ENCODE data around the gene FLNC.

The FLNC gene, protein sequence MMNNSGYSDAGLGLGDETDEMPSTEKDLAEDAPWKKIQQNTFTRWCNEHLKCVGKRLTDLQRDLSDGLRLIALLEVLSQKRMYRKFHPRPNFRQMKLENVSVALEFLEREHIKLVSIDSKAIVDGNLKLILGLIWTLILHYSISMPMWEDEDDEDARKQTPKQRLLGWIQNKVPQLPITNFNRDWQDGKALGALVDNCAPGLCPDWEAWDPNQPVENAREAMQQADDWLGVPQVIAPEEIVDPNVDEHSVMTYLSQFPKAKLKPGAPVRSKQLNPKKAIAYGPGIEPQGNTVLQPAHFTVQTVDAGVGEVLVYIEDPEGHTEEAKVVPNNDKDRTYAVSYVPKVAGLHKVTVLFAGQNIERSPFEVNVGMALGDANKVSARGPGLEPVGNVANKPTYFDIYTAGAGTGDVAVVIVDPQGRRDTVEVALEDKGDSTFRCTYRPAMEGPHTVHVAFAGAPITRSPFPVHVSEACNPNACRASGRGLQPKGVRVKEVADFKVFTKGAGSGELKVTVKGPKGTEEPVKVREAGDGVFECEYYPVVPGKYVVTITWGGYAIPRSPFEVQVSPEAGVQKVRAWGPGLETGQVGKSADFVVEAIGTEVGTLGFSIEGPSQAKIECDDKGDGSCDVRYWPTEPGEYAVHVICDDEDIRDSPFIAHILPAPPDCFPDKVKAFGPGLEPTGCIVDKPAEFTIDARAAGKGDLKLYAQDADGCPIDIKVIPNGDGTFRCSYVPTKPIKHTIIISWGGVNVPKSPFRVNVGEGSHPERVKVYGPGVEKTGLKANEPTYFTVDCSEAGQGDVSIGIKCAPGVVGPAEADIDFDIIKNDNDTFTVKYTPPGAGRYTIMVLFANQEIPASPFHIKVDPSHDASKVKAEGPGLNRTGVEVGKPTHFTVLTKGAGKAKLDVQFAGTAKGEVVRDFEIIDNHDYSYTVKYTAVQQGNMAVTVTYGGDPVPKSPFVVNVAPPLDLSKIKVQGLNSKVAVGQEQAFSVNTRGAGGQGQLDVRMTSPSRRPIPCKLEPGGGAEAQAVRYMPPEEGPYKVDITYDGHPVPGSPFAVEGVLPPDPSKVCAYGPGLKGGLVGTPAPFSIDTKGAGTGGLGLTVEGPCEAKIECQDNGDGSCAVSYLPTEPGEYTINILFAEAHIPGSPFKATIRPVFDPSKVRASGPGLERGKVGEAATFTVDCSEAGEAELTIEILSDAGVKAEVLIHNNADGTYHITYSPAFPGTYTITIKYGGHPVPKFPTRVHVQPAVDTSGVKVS (N-terminal part only)

DNA sequence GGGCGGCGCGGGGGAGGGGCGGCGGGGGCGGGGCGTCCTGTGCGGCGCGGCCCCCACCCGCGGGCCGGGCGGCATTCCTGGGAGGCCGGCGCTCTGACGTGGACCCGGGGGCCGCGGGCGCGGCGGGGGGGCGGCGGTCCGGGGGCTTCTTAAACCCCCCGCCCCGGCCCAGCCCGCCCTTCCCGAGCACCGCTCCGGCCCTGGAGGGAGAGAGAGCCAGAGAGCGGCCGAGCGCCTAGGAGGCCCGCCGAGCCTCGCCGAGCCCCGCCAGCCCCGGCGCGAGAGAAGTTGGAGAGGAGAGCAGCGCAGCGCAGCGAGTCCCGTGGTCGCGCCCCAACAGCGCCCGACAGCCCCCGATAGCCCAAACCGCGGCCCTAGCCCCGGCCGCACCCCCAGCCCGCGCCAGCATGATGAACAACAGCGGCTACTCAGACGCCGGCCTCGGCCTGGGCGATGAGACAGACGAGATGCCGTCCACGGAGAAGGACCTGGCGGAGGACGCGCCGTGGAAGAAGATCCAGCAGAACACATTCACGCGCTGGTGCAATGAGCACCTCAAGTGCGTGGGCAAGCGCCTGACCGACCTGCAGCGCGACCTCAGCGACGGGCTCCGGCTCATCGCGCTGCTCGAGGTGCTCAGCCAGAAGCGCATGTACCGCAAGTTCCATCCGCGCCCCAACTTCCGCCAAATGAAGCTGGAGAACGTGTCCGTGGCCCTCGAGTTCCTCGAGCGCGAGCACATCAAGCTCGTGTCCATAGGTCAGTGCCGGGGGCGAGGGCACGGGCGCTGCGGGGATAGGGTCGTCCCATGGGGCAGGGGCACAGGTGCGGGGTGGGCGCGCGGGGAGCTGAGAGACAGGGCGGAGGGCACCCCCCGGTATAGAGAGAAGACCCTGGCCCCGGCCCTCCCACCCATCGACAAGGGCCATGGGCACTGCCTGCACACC, at the start of gene FLNC:
FLNC (plus strand) TSS at position 176 of the 947 bp plus-strand sequence; CDS start at position 408, 232 bp downstream.
- DNase-seq: peak; percentile 46

DNA sequence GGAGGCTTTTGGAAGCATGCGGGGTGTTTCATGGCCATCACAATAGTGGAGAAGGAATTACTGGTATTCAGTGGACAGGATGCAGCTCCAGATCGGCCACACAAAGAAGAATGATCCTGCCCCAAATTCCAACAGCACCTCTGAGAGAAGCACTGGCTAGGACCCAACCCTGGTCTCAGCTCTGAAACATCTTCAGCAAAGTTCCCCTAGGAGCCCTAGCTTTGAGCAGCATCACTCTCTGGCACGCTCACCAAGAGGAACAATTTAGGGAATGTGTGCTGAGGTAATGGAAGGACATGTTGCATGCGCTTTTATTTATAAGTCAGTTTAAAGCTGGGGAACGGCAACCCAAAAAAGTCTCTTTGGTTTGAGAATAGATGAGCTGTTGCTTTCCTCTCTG, 49.1 kb upstream of the FLNC start:
- DNase-seq: no peak

DNA sequence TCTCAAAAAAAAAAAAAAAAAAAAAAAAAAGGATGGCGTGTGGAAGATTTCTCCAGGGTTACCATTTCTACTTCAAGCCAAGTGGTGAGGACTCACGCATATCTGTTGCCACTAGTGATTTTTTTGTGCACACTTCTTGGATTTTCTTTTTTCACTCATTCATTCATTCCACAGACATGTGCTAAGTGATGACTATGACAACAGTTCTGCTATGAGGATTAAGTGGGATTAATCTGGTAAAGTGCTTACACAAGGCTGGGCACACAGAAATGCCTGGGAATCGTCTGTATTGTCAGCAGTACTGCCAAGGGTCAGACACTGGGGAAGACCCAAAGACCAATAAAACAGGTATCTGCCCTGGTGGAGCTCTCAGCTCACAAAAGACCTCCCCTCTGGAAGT, 48.4 kb upstream of the FLNC start:
- no peak for DNase-seq

DNA sequence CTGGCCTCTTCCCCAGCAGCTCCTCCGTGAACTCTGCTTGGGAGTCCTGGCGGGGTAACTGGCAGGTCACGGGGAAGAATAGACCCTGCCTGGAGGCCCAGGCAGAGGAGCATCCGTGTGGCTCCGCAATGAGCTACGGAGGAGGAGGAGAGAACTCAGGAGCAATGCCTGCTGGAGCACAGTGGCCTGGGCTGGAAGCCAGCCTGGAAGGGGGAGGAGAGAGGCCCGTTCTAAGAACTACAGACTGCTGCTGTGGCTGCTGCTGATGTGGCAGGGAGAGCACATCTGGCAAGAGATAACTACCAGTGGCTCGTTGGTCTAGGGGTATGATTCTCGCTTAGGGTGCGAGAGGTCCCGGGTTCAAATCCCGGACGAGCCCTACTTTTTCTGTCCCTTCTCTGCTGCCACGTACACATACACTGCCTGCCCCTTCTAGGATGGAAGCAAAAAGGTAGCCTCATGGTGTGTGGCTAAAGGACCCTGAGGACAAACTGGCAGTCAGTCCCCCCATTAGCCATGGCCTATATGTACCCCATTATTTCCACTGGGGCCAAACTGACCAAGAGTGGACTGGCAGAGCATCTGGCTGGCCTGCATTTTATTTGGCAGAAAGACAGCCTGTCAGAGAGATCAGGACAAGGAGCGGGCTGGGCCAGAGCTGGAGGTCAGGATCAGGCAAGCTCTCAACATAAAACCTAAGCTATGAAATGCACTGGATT, 46.9 kb upstream of the FLNC start:
- DNase-seq: no peak

DNA sequence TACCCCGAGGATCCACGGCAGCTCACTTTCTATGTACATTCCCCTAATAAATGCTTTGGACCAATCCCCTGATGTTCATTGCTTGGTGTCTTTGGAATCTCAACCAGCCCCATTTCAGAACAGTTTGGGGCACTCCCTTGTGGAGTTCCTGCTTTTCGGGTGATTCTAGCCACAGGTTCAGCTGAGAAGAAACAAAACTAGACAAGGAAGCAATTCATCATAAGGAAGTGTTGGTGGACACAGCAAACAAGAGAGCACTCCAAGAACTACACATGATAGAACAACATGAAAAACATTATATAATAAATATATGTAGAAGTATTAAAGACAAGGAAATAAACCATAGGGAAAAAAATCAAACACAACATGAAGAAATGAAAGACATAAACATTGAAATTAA, 44.5 kb upstream of the FLNC start:
- DNase-seq: no peak

DNA sequence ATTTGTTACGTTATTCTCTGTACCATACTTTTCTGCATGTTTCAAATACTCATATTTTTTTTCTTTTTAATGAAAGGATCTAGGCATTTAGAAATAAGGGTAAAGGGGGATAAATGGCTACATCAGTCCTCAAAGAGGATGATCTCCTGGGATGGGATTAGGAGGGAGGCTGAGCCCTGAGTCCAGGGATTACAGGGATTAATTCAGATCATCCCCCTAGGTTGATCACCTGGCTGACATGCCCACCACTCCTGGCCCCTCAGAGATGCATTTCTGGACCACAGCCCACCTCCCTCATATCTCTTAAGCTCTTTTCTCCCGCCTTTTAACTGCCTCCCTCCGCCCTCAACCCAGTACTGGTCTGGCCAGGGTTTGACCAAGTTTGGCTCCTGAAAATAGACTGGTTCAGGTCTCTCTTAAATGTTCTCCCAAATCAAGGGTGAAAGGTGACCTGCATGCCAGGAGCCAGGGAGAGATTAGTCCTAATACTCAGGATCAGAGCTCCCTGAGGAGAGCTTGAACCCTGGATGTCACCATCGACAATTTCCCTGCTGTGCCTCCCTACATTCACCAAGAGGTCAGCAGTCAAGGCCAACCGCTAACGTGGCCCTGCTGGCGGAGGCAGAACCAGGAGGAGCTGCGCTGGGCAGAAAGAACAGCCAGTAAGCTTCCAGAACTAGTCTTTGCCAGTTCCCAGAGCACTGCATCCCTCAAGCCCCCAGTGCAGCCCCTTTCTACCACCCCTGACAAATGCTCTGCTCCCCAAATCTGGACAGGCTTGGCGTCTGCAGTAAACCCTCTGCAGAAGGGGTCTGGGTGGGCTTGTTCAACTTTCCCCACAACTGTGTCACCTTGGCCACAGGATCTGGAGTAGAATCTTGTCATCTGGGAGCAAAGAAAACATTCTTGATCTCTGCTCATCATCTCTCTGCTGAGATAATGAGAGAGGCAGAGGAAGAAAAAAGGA, 41.5 kb upstream of the FLNC start:
- no peak for DNase-seq

DNA sequence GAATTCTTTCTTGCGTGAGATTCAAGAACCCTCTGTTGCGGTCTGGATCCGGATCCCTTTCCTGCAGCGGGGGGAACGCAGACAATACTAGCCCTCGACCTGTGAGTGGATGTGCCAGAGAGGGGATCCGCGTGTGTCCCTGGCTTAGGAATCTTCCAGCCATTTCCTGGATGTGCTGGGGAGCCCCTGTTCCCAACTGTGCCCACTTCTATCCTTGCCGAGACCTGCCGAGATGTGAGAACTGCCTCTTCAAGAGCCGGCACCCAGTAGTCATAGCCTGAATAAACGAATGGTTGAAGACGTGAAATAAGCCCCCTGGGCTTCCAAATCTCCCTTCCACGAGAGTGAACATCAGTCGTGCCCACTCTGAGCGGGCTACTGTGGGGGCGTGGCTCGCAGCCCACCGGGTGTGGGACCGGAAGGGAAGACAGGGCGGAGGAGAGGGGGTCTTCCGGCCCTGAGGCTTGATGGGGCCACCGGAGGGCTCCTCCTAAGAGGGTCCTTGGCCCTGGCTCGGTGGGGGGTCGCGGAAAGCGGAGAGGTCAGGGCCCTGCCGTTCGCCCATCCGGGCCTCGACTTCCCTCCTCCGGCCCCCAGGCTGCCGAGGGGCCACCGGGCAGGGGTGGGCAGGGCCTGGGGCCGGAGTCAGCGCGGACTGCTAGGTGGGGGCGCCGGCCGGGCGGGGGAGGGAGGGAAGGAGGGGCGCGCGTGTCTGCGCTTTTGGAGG, 39.7 kb upstream of the FLNC start:
- no peak for DNase-seq

DNA sequence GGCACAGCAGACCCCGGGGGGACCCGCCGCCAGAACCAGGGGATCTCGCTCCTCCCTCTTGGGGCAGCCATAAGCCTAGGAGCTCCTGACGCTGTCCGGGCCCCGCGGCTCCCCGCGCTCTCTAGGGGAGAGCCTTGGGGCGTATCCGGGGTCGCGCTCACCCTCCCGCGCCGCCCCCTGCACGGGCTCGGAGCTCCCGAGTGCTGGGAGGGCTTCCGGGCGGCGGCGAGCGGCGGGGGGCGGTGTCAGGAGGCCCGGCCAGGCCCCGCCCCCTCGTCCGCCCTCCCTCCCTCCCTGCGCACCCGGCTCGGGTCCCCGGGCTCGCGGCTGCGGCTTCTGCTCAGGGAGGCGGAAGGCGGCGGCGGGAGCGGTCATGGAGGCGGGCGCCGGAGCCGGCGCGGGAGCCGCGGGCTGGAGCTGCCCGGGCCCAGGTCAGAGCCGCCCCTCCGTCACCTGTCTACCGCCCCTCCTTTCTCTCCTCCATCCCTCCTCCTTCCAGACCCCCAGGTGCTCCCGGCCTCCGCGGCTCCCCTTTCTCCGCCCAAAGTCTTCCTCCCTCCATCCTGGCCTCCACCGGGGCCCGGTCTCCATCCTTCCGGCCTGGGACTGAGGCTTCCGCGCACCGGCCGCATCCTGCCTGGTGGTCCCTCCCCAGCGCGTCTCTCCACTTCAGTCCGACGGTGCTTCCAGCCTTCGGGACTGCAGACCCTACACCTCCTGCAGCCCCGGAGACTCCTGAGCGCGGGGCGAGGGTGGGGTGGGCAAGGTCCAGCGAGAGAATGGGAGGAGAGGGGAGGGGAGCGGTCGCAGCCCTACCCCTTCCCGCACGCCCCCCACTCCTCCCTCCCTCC, 38.9 kb upstream of the FLNC start, which contains the start of gene CCDC136:
CCDC136 (plus strand) TSS at position 848 of the 851 bp plus-strand sequence. CDS start 444 bp downstream, outside the sequence.
- peak; percentile 75 for DNase-seq

DNA sequence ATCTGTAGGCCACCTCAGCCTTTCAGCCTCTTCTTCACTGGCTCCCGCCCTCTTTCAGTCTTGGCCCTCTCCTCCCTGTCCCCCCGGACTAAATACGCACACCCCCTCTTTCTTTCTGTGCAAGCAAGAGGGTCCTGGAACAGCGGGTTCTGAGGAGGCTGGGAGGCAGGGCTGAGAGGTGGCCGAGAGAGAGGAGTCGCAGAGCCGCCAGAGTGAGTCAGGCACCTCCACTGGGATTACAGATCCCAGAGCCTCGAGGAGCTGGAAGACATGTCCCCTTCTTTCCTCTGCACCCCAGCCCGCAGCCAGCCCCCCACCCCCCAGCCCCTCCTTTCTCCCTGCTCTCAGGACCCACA, 38.3 kb upstream of the FLNC start:
- DNase-seq: no peak

DNA sequence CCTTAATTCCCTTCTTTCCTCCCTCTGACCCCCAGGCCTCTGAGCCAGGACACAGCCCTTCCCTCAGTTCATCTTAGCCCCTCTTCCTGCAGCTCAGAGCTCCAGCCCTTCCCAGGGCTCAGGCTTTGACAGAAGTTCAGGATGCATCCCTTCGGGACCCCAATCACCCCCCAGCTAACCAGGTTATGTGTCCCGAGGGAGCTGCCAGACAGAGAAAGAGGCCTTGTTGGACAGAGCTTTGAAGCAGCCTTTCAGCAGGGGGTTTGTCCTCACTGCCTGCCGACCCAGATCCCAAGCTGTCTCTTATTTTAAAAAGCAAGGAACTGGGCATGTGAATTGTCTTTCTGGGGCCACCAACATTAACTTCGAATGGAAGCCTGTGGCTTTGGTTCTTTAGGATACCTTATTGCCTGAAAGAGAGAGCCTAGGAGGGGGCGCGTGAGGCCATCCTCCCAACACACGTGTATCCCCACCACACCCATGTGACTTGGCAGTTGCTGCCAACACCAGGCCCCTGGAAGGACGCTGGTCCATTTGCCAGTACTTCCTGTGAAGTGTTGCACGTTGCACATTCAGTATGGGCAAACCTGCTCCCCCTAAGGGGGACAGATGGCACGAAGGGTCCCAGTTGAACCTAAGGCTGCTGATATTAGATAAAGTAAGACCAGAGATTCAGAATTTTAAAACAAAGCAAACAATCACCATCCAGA, 37.6 kb upstream of the FLNC start:
- no peak for DNase-seq

DNA sequence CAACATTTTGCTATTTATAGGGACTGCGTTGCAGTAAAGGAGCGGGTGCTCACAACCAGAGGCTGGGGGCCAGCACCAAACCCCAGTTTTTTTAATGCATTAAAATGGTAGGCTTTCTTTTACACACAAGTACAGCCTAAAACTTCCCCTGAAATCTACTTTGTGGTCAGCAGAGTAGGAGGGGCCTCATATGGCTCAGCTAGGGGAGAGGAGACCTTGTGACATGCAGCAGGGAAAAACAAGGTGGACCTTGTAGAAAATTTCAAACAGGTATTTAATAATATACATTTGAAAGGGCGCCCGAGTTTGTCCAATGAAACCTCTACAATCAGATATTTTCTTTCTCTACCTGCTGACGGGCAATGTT, 37.0 kb upstream of the FLNC start:
- DNase-seq: no peak

DNA sequence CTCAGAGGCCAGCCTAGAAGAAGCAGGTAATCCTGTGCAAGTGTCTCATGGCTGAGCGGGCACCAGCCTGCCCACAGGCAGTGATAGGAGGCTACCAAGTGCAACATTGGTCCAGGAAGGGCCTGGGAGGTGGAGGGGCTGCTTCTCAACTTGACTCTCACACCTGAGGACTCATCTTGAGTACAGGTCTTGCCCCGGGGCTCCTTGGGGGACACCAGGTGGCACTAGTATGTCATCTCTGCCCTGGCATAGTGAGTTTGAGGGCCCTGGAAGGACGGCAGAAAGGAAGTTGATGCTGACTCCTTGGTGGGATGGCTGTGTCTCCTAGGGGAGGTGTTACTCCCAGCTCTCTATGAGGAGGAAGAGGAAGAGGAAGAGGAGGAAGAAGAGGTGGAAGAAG, 36.2 kb upstream of the FLNC start:
- DNase-seq: no peak

DNA sequence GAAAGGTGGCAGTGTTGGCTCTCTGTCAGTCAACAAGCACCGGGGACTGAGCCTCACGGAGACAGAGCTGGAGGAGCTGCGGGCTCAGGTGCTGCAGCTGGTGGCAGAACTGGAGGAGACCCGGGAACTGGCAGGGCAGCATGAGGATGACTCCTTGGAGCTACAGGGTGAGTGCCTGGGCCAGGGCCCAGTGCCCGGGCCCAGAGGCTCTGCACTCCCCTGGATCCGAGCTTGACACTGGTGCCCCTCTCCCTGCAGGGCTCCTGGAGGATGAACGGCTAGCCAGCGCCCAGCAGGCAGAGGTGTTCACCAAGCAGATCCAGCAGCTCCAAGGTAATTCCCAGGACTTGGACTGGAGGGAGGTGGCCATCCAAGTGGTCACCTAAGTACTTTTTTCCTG, 35.8 kb upstream of the FLNC start:
- no peak for DNase-seq

DNA sequence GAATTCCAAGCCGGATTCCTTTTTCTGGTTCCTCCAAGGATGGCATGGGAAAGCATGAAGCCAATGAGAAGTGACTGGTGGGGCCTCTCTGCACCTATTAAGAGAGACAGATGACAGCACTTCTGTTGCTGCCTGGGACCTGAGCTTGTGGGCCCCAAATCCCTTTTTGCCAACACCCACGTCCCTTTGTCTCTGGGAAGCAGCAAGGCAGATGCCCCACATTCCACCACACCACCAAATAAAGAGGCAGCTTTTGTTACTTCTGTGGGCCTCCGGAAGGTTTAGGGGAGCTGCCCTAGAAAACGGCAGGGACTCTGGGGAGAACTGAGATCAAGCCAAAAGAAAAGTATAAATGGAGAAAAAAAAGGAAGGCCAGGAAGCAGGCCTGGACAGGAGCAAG, 35.1 kb upstream of the FLNC start:
- DNase-seq: no peak

DNA sequence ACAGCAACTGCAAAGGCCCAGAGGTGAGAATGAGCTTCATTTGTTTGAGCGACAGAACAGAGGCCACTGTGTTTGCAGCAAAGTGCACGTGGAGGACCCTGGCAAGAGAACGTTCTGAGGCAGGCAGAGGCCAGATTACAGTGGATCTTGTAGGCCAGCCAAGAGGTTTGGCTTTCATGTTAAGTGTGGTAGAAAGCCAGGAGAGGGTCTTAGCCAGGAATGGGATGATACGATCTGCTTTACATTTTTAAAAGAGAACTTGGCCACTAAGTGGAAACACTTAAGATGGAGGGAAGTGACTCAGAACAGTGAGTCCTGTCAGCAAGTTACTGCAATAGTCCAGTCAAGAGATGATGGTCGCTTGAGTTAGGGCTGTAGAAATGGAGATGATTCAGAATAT, 33.9 kb upstream of the FLNC start:
- DNase-seq: no peak

DNA sequence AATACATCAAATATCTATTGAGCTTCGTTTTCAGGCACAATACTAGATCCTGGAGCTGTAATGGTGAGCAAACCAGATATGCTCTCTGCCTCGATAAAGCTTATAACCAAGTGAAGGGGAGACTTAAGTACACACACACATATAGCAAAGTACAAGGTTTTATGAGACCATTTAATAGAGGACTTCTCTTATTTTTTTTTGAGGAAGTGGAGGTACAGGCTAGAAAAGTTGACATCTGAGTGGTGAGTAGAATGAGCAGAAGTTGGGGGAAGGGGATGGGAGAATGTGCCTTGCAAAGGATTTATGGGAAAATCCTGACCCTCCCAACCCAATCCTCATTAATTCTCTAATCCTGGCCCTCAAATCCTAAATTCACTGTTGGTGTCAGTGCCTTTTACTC, 30.8 kb upstream of the FLNC start:
- no peak for DNase-seq

DNA sequence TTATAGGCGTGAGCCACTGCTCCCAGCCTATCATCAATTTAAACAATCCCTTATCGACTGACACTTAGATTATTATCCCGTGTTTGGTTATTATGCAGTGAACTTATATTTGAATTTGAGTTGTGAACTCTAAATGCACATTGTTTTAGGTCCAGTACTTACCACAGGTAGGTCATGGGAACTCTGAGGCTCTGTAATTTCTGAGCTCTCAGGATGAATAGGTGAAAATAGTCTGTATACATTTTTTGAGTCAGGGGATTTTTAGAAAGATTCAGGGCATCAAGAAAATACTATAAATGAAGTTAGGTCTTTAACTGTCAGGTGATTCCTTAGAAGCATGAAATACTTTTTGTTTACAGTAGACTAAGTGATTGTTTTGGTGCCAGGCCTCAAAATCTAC, 29.6 kb upstream of the FLNC start:
- no peak for DNase-seq

DNA sequence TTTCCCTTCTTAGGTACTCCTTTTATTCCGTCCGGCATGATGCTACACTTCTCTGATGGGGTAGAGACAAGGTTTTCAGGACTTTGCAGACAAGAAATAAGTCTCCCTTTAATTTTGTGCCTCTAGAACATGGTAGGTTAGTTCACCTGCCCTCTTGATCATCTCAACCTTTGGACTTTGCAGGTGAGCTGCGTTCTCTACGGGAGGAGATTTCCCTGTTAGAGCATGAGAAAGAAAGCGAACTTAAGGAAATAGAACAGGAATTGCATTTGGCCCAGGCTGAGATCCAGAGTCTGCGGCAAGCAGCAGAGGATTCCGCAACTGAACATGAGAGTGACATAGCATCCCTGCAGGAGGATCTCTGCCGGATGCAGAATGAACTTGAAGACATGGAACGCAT, 29.2 kb upstream of the FLNC start:
- no peak for DNase-seq

All from activated naive CD4-positive, alpha-beta T cell treated with Interleukin-2 at 50 U/mL for 16 hours (primary cell).